ENCODE results near the gene HSD17B2. TPM values are rescaled to one million over a fixed set of nuclear protein-coding genes. Genes with fewer than 3 reads are reported as not detected.

The HSD17B2 gene
- total RNA-seq, 2 donors from 2014 or later, result 0.80 to 1.0 TPM

- no peaks in the 10 kb centered on the region for H3K36me3 ChIP-seq
- intact Hi-C loops (cut with DNase I), result loop anchor here (5.0 kb wide), 1 partner anchor 194 kb away; no protein-coding TSS in a partner anchor
- TF ChIP-seq POLR2AphosphoS5 (IDR thresholded peaks at IDR 0.05), result no peak
- no peak for TF ChIP-seq CTCF (IDR thresholded peaks at IDR 0.05)
- no peak for TF ChIP-seq POLR2A (IDR thresholded peaks at IDR 0.05)
- no peak for DNase-seq (ENCODE audit: low spot score)
- 65% methylated on average over 8 of the region's 8 CpGs for WGBS
- H3K4me3 ChIP-seq, result no peak overlapping the region
- no peaks in the 10 kb centered on the region for H3K4me1 ChIP-seq (replicated peaks)
- H3K9me3 ChIP-seq, result no peaks in the 10 kb centered on the region
- H3K27ac ChIP-seq, result no peak overlapping the region
- H3K27me3 ChIP-seq (replicated peaks; ENCODE audit: insufficient read depth), result no peaks in the 10 kb centered on the region
These were observed 1.3 kb upstream of the HSD17B2 start for GRCh38 chr16:82033683-82034300.

- Histone ChIP-seq H3K27ac (no peak overlapping the region), H3K36me3 (no peaks in the 10 kb centered on the region), H3K4me1 (replicated peaks) (no peaks in the 10 kb centered on the region), H3K9me3 (no peaks in the 10 kb centered on the region), H3K27me3 (replicated peaks; ENCODE audit: insufficient read depth) (no peaks in the 10 kb centered on the region), H3K4me3 (no peak overlapping the region)
- TF ChIP-seq POLR2AphosphoS5 (IDR thresholded peaks at IDR 0.05) (no peak), POLR2A (IDR thresholded peaks at IDR 0.05) (no peak), CTCF (IDR thresholded peaks at IDR 0.05) (no peak)
- 89% methylated on average over 4 of the region's 4 CpGs for WGBS
- DNase-seq (ENCODE audit: low spot score), result no peak
- intact Hi-C loops (cut with DNase I), result no loop called here
These were observed 2.2 kb downstream of the HSD17B2 start for GRCh38 chr16:82037251-82037650.

- intact Hi-C loops (cut with DNase I), result no loop called here
- Histone ChIP-seq H3K9me3 (no peaks in the 10 kb centered on the region), H3K4me1 (replicated peaks) (no peaks in the 10 kb centered on the region), H3K27ac (no peak overlapping the region), H3K4me3 (no peak overlapping the region), H3K36me3 (no peaks in the 10 kb centered on the region), H3K27me3 (replicated peaks; ENCODE audit: insufficient read depth) (no peaks in the 10 kb centered on the region)
- DNase-seq (ENCODE audit: low spot score), result no peak
- WGBS, result 56% methylated on average over 2 of the region's 2 CpGs
- TF ChIP-seq POLR2AphosphoS5 (IDR thresholded peaks at IDR 0.05) (no peak), CTCF (IDR thresholded peaks at IDR 0.05) (no peak), POLR2A (IDR thresholded peaks at IDR 0.05) (no peak)
These were observed 2.6 kb downstream of the HSD17B2 start for GRCh38 chr16:82037666-82038065.

GRCh38 chr16:82040296-82040695 is 5.2 kb downstream of the HSD17B2 start:
- intact Hi-C loops (cut with DNase I), result no loop called here
- no peak for DNase-seq (ENCODE audit: low spot score)
- no peaks in the 10 kb centered on the region for H3K4me1 ChIP-seq (replicated peaks)
- H3K27me3 ChIP-seq (replicated peaks; ENCODE audit: insufficient read depth), result peaks cover 3% of the 10 kb centered on the region
- no peaks in the 10 kb centered on the region for H3K36me3 ChIP-seq
- TF ChIP-seq POLR2AphosphoS5 (IDR thresholded peaks at IDR 0.05), result no peak
- no peak for TF ChIP-seq POLR2A (IDR thresholded peaks at IDR 0.05)
- TF ChIP-seq CTCF (IDR thresholded peaks at IDR 0.05), result no peak
- no peak overlapping the region for H3K27ac ChIP-seq
- WGBS, result 35% methylated on average over 3 of the region's 3 CpGs
- H3K4me3 ChIP-seq, result no peak overlapping the region
- no peaks in the 10 kb centered on the region for H3K9me3 ChIP-seq

GRCh38 chr16:82041542-82041941 is 6.5 kb downstream of the HSD17B2 start:
- Histone ChIP-seq H3K9me3 (no peaks in the 10 kb centered on the region), H3K4me1 (replicated peaks) (no peaks in the 10 kb centered on the region), H3K27ac (no peak overlapping the region), H3K27me3 (replicated peaks; ENCODE audit: insufficient read depth) (peaks cover 3% of the 10 kb centered on the region), H3K36me3 (no peaks in the 10 kb centered on the region), H3K4me3 (no peak overlapping the region)
- DNase-seq (ENCODE audit: low spot score), result no peak
- intact Hi-C loops (cut with DNase I), result no loop called here
- 87% methylated on average over 4 of the region's 4 CpGs for WGBS
- TF ChIP-seq POLR2A (IDR thresholded peaks at IDR 0.05), result no peak
- TF ChIP-seq CTCF (IDR thresholded peaks at IDR 0.05), result no peak
